Thymus (tissue), 11 donors: ENCODE results near the gene RERG. TPM values are rescaled to one million over a fixed set of nuclear protein-coding genes. Genes with fewer than 3 reads are reported as not detected.

Experiments used
- DNase-seq, 9 donors: peaks; one replicate each; pipeline ENCODE4 v3.0.0-alpha.2; 2013; ENCODE audit warnings: low spot score in 9 of 9, low read depth in 6 of 9, missing footprints in 1 of 9
- H3K27ac ChIP-seq, 2 donors: one replicate each; pipeline ENCODE4 v1.5.1; 2013; ENCODE audit warnings: control low read depth in 1 of 2, low read depth in 1 of 2, low read length in 1 of 2, mild to moderate bottlenecking in 1 of 2, moderate library complexity in 1 of 2
- H3K27me3 ChIP-seq, 2 donors: one replicate each; pipeline ENCODE4 v1.5.1; 2013; ENCODE audit warnings: low read length in 1 of 2; ENCODE audit not compliant: control insufficient read depth in 2 of 2, insufficient read depth in 1 of 2
- H3K36me3 ChIP-seq, 2 donors: one replicate each; pipeline ENCODE4 v1.5.1; 2013; ENCODE audit warnings: low read length in 1 of 2, mild to moderate bottlenecking in 1 of 2, moderate library complexity in 1 of 2; ENCODE audit not compliant: control insufficient read depth in 2 of 2, insufficient read depth in 2 of 2
- H3K4me1 ChIP-seq, 2 donors: one replicate each; pipeline ENCODE4 v1.5.1; 2013; ENCODE audit warnings: low read length in 2 of 2; ENCODE audit not compliant: control insufficient read depth in 2 of 2, insufficient read depth in 2 of 2
- H3K4me3 ChIP-seq, 2 donors: one replicate each; pipeline ENCODE4 v1.5.1; 2013; ENCODE audit warnings: low read length in 2 of 2, control low read depth in 1 of 2, mild to moderate bottlenecking in 1 of 2
- H3K9me3 ChIP-seq, 2 donors: one replicate each; pipeline ENCODE4 v1.5.1; 2013; ENCODE audit warnings: low read length in 1 of 2, mild to moderate bottlenecking in 1 of 2; ENCODE audit not compliant: control insufficient read depth in 2 of 2, insufficient read depth in 1 of 2
- WGBS: extraction: QIAGEN DNeasy Blood & Tissue Kit; methylation state at CpG from one replicate; pipeline ENCODE4 v1.1.7; 2013; 5-methylcytosine and 5-hydroxymethylcytosine counted together
- polyA plus RNA-seq: library from polyadenylated mRNA; stranded (reverse); fragments of 200-250 nt; gene quantifications from one replicate; pipeline ENCODE4 v1.2.3, GENCODE V29; 2013
- total RNA-seq: library from RNA; stranded (reverse); fragments of 120-200 nt; gene quantifications from one replicate; pipeline ENCODE4 v1.2.4, GENCODE V29; 2013
- donor health status: healthy.

RERG gene
- total and polyA plus RNA-seq, 2 donors: 1.4 to 3.1 TPM

DNA sequence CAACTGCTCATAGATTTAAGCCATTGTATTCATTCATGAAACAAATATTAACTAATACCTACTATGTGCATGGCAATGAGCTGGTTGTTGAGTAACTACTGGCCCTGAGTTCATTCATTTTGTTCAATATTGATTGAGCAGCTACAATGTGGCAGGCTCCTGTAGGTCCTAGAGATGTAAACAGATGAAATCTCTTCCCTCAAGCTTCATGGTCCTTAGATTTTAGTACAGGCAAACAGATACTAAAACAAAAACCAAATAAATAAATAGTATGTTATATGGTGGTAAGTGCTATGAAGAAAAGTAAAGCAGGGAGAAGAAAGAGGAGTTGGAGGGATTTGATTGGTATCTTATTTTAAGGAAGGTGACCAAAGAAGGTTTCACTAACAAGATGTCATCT, 77.8 kb downstream of the RERG start:
- H3K27me3 ChIP-seq: no peaks in the 10 kb centered on the region
- H3K4me1 ChIP-seq: no peaks in the 10 kb centered on the region
- H3K9me3 ChIP-seq: no peaks in the 10 kb centered on the region
- no peaks in the 10 kb centered on the region for H3K36me3 ChIP-seq
- no peak overlapping the region for H3K4me3 ChIP-seq
- no peak overlapping the region for H3K27ac ChIP-seq
- DNase-seq: no peak

DNA sequence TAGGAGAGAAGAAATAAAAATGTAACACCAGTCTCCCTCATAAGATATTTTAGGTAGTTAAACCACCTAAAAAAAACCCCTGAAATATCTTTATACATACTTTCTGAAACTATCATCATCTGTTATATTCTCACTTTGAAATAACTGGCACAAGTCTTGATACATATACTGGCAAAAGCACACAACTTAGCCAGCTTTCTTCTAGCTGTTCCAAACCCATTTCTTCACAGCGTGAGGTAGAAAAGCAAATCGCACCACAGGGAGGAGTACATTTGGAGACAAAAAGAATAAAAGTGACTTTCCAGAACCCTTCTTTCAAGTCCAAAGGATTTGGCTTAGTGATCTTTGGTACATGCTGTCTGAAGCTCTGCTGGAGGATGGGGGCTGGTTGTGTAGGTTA, 78.5 kb downstream of the RERG start:
- H3K27me3 ChIP-seq: no peaks in the 10 kb centered on the region
- H3K27ac ChIP-seq: no peak overlapping the region
- no peaks in the 10 kb centered on the region for H3K4me1 ChIP-seq
- no peak for DNase-seq
- H3K9me3 ChIP-seq: no peaks in the 10 kb centered on the region
- H3K4me3 ChIP-seq: no peak overlapping the region
- WGBS: over 99% methylated on average over 2 of the region's 2 CpGs
- no peaks in the 10 kb centered on the region for H3K36me3 ChIP-seq

DNA sequence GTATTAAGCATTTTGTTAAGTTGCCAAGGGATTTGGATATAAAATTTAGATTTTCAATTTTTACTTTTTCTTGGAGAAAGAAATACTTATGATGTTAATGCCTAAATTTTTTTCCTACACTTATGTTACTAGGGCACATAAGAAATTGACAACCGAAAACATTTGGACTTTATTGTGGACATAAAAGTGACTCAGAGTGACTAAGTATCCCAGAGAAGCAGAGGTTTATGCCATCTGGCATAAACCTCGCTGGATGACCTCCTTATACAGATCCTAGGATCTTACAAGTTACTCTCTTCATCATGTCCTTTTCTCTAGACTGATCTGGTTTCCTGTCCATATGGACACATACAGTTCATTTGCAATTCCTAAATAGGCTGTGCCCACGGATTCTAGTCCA, 89.8 kb downstream of the RERG start:
- Histone ChIP-seq H3K4me1 (no peaks in the 10 kb centered on the region), H3K9me3 (no peaks in the 10 kb centered on the region), H3K4me3 (no peak overlapping the region), H3K27ac (no peak overlapping the region), H3K27me3 (no peaks in the 10 kb centered on the region), H3K36me3 (no peaks in the 10 kb centered on the region)
- 88% methylated on average over 3 of the region's 3 CpGs for WGBS
- DNase-seq: no peak

DNA sequence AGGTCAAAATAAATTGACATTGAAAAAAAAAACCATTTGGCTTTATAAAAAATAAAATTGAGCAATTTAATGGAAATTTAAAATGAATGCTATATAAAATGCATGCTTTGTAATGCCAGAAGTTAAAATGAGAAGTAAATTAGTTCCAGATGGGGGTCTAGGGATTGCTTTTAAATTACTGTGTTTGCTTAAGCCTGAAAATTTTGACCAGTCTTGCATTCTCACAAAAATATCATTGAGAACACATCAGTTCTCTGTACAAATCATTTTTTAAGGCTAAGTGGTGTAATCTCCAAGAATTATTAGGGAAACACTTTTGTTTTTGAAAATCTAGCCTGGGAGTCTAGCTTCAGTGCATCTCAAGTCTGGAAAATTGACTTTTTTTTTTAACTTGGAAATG, 90.7 kb downstream of the RERG start:
- Histone ChIP-seq H3K36me3 (no peaks in the 10 kb centered on the region), H3K27ac (no peak overlapping the region), H3K4me3 (no peak overlapping the region), H3K4me1 (no peaks in the 10 kb centered on the region), H3K27me3 (no peaks in the 10 kb centered on the region), H3K9me3 (no peaks in the 10 kb centered on the region)
- DNase-seq: no peak

DNA sequence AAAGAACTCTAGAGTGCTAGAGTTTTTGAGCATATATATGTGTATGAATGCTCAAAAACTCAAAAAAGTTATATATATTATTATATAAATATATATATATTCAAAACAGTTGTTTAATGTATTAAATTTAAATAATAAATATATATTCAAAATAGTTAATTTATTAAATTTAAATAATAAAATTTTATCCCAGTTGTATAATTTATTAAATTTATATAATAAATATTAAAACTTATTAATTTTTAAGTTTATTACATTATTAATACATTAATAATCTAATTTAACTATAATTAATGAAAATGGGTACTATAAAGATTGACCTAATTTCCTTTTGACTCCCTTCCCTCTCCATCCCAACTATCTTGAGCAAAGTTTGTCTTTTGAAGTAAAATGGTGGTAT, 97.8 kb downstream of the RERG start:
- Histone ChIP-seq H3K4me1 (no peaks in the 10 kb centered on the region), H3K9me3 (no peaks in the 10 kb centered on the region), H3K36me3 (no peaks in the 10 kb centered on the region), H3K27ac (no peak overlapping the region), H3K27me3 (no peaks in the 10 kb centered on the region), H3K4me3 (no peak overlapping the region)
- no peak for DNase-seq

DNA sequence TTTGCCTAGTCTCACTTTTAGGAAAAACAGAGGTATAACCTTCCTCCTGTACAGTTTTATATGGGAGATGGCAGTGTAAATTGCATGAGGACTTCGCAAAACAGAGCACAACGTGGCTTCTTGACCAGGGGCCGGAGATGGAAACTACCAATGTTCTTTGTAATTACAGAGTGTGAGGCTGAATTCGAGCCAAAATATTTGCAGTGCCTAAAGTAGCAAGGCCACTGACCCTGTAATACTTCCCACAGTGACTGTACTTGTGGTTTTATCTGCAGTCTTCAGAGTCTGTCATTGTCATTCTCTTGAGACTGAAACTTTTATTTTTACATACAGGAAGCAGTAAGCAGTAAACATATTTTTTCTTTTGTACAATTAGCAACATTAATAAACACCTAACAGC, 98.9 kb downstream of the RERG start:
- H3K27me3 ChIP-seq: no peaks in the 10 kb centered on the region
- H3K4me3 ChIP-seq: no peak overlapping the region
- H3K9me3 ChIP-seq: no peaks in the 10 kb centered on the region
- no peaks in the 10 kb centered on the region for H3K36me3 ChIP-seq
- no peaks in the 10 kb centered on the region for H3K4me1 ChIP-seq
- no peak for DNase-seq
- H3K27ac ChIP-seq: no peak overlapping the region
- WGBS: 94% methylated on average over 4 of the region's 4 CpGs

DNA sequence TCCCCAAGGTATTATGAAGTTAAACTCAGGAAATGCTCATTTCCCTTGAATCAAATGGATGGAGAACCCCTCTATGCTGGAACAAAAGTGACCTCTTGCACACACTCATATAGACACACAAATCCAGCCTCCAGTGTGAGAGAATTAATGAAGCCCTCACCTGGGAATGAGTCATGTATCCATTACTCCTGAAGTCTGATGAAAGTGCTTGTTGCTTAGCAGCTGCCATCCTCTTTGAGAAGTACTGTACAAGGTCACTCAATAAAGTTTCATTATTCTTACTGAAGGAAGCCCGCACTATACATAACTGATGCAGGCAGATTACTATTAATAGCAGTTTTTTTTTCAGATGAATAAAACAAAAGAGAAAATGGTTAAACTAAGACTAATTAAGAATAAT, 102.3 kb downstream of the RERG start:
- 0% methylated on average over 1 of the region's 1 CpG for WGBS
- H3K27ac ChIP-seq: no peak overlapping the region
- no peaks in the 10 kb centered on the region for H3K9me3 ChIP-seq
- H3K27me3 ChIP-seq: no peaks in the 10 kb centered on the region
- H3K36me3 ChIP-seq: no peaks in the 10 kb centered on the region
- H3K4me1 ChIP-seq: no peaks in the 10 kb centered on the region
- no peak overlapping the region for H3K4me3 ChIP-seq
- no peak for DNase-seq

DNA sequence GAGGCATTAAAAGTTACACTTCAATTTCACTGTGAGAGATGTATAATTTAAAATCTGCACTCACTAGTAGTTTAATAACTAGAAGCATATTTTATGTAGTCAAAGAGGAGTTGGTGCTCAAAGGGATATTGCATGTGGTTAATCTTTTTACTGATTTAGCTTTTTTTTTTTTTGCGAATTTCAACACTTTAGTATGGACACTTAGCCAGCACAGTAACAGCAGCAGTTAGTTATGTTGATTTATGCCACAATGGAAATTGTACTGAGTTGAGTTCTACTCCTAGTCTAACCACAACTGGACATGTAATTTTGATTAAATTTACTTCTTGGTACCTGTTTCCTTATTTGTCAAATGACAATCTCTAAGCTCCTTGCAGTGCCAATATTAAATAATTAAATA, 104.2 kb downstream of the RERG start:
- DNase-seq: no peak
- Histone ChIP-seq H3K9me3 (no peaks in the 10 kb centered on the region), H3K27ac (no peak overlapping the region), H3K4me1 (no peaks in the 10 kb centered on the region), H3K4me3 (no peak overlapping the region), H3K27me3 (no peaks in the 10 kb centered on the region), H3K36me3 (no peaks in the 10 kb centered on the region)
- 80% methylated on average over 1 of the region's 1 CpG for WGBS

DNA sequence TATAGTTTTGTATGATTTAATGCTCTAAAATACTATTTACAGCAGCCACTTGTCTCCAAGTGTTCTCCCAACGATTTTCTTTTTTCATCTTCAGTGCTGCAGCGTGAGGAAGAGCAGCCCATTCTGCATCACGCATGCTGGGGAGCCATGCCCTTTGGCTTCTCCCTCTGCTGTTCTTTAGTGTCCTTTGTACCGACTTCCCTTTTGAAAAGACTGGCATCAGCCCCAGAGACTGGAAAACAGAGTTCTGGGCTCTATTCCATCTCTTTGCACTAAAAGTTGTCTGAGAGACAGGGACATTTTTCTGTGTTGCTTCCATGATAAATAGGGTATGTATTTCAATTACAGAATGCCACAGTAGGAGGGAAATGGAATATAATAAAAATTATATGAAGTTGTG, 105.1 kb downstream of the RERG start:
- H3K36me3 ChIP-seq: no peaks in the 10 kb centered on the region
- H3K4me3 ChIP-seq: no peak overlapping the region
- no peaks in the 10 kb centered on the region for H3K9me3 ChIP-seq
- H3K4me1 ChIP-seq: no peaks in the 10 kb centered on the region
- WGBS: 81% methylated on average over 4 of the region's 4 CpGs
- H3K27me3 ChIP-seq: no peaks in the 10 kb centered on the region
- H3K27ac ChIP-seq: no peak overlapping the region
- no peak for DNase-seq

DNA sequence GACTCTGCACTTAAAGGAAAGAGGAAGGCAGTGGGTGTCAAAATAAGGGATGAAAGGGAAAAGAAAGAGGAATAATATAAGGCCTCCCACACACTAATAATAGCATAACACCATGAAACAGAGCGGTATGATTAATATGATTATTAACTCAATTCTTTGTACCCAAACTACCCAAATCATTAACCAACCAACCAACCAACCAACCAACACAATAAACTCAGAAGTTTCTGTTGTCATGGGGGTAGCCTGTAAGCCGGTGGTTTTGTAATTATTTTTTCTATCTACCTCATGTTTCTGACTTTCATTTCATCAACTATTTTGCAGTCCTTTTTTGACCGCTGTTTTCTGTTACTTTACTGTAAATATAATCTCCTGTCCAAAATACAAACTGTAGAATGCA, 105.8 kb downstream of the RERG start:
- WGBS: 99% methylated on average over 3 of the region's 3 CpGs

More for the DNA sequence above, 105.8 kb downstream of the RERG start:
- no peaks in the 10 kb centered on the region for H3K9me3 ChIP-seq
- DNase-seq: no peak
- H3K27ac ChIP-seq: no peak overlapping the region
- H3K4me3 ChIP-seq: no peak overlapping the region
- H3K36me3 ChIP-seq: no peaks in the 10 kb centered on the region
- H3K27me3 ChIP-seq: no peaks in the 10 kb centered on the region
- no peaks in the 10 kb centered on the region for H3K4me1 ChIP-seq
